ENCODE data around the gene TM4SF5.

Gene TM4SF5

DNA sequence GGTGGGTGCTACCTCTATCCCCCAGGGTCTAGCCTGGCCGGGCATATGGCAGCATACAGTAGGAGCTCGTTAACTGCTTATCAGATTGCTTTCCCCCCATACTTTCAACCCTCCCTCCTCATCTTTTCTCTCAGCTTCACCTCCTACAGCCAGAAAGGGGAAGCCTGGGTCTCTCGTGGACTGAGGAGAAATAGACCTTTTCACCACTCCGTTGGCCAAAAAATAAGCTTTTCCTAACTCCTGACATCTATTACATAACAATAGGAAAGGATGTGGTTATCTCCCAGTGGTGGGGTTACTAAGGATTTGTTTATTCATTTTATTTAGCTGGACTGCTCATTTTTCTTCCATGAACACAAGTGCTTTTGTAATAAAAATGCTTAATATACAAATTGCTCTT, 23.0 kb upstream of the TM4SF5 start:
- DNase-seq, result no peak

DNA sequence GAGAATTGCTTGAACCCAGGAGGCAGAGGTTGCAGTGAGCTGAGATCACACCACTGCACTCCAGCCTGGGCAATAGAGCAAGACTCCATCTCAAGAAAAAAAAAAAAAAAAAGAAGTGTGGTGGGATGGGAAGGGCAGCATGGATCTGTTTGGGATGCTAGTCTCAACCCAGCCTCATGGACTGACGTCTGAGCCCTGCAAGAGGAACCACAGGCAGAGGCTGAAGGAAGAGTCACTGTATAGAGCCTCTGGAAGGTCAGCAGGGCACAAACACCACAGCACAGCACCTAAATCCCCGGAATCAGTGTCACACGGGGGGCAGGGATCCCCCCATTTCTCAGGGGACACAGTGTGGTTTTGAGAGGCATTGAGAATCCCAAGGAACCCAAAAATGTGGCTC, 21.1 kb upstream of the TM4SF5 start:
- no peak for DNase-seq

DNA sequence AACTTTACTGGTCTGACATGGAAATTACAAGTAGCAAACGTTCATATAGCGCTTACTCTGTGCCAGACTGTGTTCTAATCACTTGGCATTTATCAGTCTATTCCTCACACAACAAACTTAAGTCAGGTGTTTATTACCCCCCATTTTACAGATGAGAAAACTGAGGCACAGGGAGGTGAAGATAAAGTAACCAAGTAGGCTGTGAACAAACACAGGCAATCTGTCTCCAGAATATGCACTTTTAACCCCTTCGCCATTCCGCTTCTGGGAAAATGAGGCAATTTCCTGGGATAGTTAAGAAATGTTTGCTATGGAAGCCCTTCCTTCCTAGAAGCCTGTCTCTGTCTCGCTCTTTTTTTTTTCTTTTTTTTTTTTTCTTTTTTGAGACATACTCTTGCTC, 19.8 kb upstream of the TM4SF5 start:
- DNase-seq, result no peak

DNA sequence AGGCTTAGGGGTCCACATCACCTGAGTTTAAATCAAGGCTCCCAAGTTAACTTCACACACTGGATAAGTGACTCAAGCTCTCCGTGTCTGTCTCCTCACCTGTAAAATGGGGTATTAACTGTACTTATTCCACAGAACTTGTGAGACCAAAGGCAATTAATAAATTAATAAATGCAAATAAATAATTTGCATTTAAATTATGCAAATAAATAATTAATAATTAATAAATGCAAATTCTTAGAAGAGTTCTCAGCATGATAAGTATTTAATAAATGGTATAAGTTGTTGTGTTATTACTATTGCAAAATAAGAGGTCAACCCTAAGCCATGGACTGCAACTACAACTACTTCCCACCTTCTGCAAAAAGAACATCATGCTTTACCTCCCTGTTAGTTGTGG, 18.3 kb upstream of the TM4SF5 start:
- no peak for DNase-seq

DNA sequence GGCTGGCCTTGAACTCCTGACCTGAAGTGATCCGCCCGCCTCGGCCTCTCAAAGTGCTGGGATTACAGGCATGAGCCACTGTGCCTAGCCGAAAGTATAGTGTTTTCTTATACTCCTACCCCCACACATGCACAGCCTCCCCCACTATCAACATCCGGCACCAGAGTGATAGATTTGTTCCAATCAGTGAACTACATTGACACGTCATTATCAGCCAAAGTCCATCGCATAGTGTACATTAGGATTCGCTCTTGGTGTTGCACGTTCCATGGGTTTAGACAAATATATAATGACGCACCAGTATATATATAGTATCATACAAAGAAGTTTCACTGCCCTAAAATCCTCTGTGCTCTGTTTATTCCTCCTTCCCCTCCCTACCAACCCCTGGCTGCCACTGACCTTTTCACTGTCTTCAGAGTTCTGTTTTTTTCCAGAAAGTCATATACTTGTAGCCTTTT, 11.9 kb upstream of the TM4SF5 start:
- DNase-seq, result no peak

DNA sequence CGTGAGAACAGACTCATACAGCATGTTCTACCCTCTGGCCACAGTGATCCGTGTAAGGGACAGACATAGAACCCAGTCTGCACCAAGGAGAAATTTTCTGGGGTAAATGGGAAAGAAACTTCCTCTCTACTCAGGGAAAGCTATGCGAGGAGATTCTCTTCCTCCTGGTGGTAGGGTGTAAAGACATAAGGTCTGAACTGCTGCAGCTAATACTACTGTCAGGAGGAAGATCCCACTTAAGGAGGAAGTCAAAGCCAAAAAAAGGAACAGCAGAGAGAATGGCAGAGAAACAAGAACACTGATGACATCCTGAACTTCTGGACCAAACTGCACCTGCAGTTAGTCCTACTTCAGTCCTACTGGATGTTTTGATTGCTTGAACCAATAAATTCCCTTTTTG, 7.1 kb upstream of the TM4SF5 start:
- DNase-seq, result no peak

DNA sequence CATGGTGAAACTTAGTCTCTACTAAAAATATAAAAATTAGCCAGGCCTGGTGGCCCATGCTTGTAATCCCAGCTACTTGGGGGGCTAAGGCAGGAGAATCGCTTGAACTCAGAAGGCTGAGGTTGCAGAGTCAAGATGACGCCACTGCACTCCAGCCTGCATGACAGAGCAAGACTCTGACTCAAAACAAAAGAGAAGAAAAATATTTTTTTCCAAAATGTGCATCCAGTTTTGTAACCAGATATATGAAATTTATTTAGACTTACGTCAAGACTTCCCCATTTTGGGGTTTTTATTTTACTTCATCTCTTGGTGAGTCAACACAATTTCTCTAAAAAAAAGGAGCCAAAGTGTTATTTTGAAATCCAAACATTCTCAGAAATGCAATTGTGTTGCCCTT, 5.5 kb upstream of the TM4SF5 start:
- DNase-seq, result no peak

DNA sequence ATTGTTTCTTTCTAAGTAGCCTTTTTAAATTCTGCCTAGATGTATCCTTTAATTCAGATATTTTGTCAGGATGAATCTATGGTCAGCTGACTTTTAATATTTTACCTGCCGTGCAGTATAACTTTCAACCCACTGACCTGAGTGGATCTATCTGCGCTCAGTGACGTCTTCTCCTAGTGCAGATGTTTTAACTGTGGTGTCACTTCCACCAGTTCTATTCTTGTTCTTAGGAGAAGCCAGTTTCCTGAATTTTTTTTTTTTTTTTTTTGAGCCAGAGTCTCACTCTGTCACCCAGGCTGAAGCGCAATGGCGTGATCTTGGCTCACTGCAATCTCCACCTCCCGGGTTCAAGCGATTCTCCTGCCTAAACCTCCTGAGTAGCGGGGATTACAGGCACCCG, 5.0 kb upstream of the TM4SF5 start:
- DNase-seq, result no peak

DNA sequence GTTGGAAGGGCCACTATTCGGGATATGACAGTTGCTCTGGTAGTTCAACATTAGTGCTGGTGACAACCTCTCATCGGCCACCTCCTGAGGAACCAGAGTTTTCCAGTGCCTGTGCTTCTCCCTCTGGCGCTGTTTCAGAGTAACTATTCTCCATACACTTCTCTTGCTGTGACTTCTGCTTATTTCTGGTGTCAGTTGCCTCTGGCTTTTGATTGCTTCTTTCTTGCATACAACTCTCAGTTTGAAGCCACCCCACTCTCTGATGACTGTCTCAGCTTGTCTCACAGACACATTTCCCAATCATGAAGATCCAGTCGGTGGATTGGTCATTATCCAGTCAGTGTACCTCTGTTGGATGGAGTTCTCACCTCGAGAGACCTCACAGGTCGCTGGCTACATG, 3.4 kb upstream of the TM4SF5 start:
- DNase-seq, result no peak

DNA sequence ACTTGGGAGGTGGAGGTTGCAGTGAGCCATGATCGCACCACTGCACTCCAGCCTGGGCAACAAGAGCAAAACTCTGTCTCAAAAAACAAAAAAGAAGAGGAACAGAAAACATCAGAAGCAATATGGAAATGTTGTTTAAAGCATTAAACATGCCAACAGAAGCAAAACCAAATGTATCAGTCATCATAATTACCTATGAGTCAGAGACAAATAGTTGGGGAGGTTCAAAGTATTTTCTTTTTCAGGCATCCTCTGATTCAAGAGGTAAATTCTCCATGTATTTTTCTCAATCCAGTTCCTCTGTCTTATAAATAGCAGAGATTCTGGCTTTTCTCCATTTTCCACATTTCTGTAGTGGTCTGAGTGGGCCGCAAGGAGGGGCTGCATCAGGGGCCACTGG, 2.1 kb upstream of the TM4SF5 start:
- no peak for DNase-seq

DNA sequence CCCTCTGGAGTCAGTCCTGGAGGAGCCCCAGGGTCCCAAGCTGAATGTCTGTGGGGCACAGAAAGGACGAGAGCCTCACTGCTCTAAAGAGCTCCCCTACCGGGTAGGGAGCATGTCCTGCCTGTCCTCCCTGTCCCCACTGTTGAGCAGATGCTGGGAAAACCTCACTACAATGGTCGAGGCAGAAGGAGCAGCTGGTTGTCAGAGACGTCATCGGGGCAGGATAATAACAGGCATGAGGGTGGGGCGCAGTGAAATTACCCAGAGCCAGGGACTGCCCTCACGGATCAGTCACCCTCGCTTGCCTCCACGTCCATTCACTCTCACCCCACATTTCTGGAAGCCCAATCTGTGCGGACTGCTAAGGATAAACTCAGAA, 538 bp downstream of the TM4SF5 start:
- DNase-seq, result no peak

DNA sequence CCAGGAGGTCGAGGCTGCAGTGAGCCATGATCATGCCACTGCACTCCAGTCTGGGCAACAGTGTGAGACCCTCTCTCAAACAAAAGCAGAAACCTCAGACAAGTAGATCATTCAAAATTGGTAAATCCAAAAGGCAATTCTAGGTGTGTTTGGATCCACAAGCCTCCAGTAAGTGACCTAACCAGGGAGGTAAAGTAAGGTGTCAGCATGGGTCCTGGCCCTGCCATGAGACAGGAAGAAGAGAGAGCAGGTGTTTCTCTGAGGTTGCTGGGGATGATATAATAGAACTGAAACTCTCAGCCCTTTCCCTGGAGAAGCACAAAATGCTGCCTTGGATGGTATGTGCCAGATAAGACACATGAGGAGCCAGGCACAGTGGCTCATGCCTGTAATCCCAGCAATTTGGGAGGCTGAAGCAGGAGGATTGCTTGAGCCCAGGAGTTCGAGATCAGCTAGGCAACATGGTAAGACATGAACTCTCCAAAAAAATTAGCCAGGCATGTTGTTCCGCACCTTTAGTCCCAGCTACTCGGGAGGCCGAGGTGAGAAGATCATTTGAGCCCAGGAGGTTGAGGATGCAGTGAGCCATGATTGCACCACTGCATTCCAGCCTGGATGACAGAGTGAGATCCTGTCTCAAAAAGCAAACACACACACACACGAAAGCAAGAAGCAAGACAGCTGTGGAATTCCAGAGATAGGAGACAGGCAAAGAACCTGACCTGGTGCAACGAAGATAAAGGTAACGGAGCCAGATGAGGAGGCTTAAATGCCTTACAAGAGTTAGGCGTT, 6.5 kb downstream of the TM4SF5 start:
- DNase-seq, result no peak

DNA sequence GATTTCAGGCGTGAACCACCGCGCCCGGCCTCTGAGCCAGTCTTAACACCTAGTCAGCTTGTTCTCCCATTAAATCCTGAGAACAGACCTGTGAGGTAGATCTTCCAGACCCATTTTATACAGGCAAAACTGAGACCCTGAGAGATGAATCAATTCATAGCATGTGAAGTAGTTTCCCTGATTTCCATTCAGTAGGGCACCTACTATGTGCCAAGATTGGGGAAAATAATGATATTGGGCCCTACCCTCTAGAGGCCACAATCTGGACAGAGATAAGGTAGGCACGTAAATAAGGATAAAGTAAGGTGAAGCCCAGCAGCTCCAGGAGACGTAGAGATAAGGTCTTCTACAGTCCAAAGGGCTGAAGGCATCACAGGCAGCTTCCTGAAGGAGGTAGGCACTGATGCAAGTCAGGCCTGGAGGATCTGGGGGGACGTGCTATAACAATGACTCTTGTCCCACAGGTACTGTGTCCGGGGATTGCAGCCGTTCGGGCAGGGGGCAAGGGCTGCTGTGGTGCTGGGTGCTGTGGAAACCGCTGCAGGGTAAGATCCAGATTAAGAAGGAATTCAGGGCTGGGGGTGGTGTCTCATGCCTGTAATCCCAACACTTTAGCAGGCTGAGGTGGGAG, 8.8 kb downstream of the TM4SF5 start:
- no peak for DNase-seq

DNA sequence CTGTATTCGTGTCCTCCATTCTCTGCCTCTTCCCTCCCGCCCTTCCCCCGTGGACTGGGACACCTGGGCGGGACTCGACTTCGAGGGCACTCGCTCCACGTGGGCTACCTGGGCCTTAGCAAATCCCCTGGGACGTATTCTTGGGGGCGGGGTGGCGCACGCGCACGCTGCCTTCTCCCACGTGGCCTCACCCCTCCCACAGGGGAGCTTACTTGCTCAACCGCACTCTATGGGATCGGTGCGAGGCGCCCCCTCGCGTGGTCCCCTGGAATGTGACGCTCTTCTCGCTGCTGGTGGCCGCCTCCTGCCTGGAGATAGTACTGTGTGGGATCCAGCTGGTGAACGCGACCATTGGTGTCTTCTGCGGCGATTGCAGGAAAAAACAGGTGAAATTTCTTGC, 11.0 kb downstream of the TM4SF5 start:
- DNase-seq, result no peak

DNA sequence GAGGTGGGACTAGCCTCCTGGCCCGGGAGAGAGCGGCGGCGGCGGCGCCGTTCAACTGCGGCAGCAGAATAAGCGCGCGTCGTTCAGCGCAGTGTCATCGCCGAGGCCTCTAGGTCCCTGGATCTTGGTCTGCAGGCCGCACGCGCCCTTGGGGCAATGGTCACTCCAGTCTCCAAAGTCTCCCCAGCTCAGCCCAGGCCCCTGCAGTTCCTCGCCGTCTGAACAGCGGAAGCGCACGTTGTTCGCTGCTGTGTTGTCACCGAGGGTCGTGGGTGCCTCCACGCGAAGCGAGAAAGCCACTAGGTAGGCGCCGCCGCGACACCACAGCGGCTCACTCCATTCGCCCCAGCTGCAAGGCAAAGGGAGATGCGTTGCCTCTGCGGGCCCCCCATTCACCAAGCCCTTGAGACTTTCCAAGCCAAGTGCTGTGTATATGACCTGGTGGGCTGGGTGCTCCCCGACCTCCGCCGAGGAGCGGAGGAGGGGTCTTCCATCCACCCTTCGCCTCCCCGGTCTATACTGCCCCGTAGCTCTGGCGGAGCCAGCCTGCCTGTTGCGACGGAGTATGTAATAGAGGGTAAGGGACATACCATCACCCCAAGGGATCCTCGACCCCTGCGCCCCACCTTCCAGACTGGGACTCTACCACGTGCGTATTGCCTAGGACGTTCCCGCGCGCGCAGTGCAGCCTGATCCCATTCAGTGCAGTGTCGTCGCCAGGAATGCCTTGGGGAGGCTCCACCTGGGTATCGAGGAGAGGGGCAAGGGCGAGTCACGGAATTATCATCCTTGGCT, 13.8 kb downstream of the TM4SF5 start:
- DNase-seq, result peak; percentile 22

DNA sequence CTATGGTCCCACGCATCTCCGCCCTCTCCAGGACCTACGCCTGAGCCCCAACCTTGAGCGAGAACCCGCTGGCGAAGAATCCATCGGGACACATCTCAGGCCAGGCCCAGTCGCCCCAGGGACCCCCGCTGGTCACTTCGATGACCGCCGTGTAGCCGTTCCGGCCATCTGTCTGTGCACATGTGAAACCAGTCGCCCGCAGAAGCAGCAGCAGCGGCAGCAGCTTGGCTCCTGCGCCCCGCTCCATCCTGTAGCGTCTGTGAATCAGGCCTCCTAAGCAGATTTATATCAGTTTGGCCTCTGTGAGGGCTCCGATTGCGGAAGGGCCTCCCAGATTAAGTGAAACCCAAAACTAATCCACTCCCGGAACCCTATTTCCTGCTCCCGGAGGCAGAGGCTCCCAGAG, 14.4 kb downstream of the TM4SF5 start, which contains the start of gene VMO1:
TSS of gene VMO1 (minus strand) at position 259 of the 406 bp plus-strand sequence. CDS start at position 247, 12 bp downstream.
- no peak for DNase-seq

DNA sequence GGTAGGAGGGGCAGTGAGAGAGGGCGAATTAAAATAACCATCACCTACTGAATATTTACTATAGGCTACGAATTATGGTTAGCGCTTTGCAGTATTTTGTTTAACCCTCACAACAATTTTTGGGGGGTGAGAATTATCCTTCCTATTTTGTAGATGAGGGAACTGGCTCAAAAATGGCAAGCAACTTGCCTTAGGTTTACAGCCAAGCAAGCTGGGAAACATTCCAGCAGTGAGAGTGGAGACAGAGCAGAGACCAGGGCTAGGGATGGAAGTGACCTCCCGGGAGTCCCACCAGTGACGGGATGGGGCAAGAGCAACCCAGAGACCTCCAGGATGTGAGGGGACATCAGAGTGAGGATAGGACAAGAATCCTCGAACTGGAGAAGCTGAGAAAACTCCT, 14.8 kb downstream of the TM4SF5 start:
- no peak for DNase-seq

DNA sequence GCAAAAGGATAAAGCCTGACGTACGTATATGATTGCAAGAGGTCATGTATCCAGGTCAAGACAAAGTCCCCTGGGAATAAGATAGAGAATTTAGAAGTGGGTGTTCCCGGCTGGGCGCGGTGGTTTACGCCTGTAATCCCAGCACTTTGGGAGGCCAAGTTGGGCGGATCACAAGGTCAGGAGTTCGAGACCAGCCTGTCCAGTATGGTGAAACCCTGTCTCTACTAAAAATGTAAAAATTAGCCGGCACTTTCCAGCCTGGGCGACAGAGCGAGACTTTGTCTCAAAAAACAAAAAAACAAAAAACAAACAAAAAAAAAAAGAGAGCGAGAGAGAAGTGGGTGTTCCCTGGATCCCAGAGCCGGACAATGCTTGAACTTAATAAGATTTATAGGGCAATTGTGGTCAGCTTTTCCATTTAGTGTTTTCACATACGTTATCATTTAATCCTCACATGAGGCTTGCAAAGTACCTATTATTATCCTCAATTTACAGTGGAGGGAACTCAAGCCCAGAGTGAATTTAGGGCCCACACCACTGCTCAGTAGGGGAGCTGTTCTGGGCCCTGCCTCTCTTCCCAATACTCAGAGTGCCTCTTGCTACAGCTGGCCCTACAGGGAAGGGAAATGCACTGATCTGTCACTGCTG, 16.6 kb downstream of the TM4SF5 start:
- DNase-seq, result no peak

DNA sequence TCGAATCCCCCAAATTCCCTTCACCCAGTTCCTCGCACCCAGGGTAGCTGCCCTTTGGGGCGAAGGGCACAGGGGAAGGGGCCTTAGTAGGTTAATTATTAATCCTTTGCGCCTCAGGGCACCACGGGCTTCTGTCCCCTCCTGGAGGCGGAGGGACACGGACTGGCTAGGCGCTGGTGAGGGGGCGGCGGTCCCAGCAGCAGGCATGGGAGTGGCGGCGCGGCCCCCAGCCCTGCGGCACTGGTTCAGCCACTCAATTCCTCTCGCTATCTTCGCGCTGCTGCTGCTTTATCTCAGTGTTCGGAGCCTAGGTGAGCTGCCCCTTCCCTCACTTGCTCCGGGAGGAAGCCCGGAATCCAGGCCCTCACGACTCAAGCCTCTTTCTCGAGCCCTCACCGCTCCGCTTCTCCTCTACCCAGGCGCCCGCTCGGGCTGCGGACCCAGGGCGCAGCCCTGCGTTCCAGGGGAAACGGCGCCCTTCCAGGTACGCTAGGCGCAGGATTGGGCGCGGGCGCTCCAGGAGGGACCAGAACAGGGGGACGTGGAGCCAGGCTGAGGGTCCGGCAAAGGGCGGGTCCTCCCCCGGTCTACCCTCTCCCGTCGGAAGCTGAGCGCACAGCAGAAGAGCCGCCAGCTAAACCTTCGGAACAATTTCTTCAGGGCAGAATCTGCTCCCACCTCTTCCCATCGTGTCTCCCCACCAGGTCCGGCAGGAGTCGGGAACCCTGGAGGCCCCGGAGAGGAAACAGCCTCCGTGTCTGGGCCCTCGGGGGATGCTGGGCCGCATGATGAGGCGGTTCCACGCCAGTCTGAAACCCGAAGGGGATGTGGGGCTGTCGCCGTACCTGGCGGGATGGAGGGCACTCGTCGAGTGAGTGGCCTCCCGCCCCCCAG, 17.4 kb downstream of the TM4SF5 start, which contains the start of gene GLTPD2:
TSS of gene GLTPD2 (plus strand) at position 158 of the 894 bp plus-strand sequence. CDS start at position 206, 48 bp downstream.
- no peak for DNase-seq

DNA sequence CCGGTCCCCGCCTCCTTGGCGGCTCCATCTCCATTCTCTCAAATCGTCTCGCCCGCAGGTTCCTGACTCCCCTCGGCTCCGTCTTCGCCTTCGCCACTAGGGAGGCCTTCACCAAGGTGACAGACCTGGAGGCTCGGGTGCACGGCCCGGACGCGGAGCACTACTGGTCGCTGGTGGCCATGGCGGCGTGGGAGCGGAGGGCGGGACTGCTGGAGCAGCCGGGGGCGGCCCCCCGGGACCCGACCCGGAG, 17.9 kb downstream of the TM4SF5 start:
- no peak for DNase-seq

DNA sequence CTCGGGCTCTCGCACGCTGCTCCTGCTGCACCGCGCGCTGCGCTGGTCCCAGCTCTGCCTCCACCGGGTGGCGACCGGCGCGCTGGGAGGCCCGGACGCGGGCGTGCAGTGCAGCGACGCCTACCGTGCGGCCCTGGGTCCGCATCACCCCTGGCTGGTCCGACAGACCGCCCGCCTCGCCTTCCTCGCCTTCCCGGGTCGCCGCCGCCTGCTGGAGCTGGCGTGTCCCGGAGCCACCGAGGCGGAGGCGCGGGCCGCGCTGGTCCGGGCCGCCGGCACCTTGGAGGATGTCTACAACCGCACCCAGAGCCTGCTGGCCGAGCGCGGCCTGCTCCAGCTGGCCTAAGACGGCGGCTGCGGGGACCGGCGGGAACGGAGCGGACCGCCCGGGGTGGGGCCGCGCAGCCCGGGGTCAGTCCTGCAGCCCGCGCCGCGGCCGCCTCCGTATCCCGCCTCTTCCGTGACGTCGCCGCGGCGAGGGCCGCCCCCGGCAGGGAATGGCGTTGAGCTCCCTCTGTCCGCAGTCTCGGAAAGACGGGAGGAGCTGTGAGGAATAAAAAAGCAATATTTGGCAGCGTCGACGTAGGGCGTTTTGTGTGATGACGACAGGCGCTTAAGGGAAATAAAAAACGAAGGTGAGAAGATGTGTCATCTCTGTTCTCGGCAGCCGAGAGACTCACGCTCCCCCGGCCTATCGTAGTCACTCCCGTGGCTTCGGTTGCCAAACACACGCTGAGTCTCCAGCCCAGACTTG, 18.4 kb downstream of the TM4SF5 start:
- peak; percentile 77 for DNase-seq

DNA sequence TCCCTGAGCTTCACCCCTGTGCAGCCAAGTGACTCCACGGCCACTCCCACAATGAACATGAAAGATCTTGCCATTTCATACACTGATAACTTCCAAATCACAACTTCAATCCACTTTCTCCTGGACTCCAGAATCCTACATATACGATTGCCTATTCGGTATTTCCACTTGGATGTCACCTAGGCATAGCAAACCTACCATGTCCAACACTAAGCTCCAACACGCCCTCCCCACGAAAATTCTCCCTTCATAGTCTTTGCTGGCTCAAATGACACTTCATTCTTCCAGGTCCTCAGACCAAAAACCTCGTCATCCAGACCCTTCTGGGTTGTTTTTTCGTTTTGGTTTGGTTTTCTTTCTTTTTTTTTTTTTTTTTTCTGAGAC, 19.0 kb downstream of the TM4SF5 start:
- DNase-seq, result no peak
